Measurements from ENCODE around the gene CCNI2.

CCNI2 gene

DNA sequence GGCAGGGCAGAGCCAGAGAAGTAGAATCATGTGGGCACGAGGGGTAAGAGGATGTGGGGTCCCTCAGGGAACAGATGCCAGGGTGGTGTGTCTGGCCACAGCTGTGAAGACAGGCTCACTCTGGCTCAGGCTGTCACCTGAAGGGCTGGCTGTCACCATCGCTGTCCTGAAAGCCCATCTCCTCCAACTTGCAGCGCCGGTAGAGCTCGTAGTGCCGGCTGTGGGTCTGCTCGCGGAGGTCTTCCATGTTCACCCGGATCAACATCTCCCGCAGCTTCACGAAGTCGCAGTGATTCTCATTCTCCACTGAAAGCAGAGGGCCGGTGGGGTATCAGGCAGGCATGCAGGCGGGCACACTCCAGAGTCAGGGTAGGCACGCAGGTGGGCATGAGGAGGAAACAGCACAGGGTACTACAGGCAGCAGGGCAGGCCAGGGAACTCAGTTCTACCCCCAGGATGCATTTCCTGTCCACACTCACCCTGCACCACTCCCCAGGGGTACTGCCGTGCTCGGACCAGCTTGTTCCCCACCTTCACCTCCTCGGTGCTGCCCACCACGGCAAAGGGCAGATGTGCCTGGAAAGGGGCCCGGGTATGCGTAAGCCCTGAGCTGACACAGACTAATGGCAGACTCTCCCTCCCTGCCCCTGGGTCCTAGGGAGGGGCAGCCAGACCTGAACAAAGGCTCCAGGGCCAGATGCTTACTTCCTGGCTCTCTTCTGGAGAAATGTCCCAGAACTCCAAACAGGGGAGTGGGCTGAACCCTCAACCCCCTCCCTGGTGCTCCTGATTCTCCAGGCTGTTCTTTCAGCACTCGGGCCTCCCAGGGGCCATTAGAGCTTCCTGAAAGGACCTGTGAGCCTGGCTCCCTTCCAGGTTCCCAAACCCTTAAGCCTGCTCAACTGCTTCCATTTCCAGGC lies 14.4 kb downstream of the CCNI2 start:
- Histone ChIP-seq H3K36me3 (ENCODE audit: insufficient read depth, low read length) (peaks cover 41% of the 10 kb centered on the region), H3K9me3 (ENCODE audit: low read length) (no peaks in the 10 kb centered on the region), H3K27ac (ENCODE audit: low read depth, low read length) (no peak overlapping the region)

DNA sequence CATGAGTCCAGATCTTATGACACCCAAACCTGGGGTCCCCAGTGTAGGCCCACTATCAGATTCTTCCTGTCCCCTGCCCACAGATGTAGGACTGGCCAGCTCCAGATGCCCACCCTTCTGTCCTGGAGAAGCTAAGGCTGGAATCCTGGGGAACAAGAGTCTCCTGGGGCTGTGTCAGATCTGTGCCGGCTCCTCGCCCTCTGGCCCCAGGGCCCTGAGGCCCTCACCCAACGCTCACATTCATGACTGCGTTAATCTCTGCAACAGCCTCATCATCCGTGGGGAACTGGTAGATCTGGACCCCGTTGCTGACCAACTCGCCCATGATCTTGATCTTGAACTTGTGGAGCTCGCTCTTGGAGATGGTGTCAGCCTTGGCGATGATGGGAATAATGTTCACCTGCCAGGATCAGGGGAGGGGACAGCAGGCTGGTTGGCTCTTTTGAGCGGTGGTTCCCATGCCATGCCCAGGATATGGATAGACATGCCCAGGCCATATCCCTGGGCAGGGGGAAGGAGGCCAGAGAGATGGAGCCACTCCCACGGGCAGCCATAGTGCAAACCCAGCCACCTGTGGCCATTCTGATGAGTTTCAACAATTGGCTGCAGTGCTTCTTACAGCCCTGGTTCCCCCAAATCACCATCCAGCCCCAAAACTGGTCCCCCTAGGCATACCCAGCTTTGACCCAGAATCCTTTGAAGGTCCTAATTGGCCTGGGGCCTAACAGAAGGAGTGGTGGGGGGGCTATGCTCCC lies 15.2 kb downstream of the CCNI2 start:
- Histone ChIP-seq H3K36me3 (ENCODE audit: insufficient read depth, low read length) (peaks cover 41% of the 10 kb centered on the region), H3K9me3 (ENCODE audit: low read length) (no peaks in the 10 kb centered on the region), H3K27ac (ENCODE audit: low read depth, low read length) (no peak overlapping the region), H3K4me3 (ENCODE audit: low read depth in 1 of 2, low read length in 2 of 2) (no peak overlapping the region), H3K27me3 (ENCODE audit: control insufficient read depth in 1 of 2, insufficient read depth in 2 of 2, low read length in 2 of 2) (no peaks in the 10 kb centered on the region), H3K4me1 (ENCODE audit: insufficient read depth, low read length) (peaks cover 6% of the 10 kb centered on the region), H3K9ac (ENCODE audit: low read length) (no peak overlapping the region)

More for the DNA sequence above, 14.4 kb downstream of the CCNI2 start:
- H3K4me3 ChIP-seq (ENCODE audit: low read depth in 1 of 2, low read length in 2 of 2), result no peak overlapping the region
- H3K27me3 ChIP-seq (ENCODE audit: control insufficient read depth in 1 of 2, insufficient read depth in 2 of 2, low read length in 2 of 2), result no peaks in the 10 kb centered on the region
- no peak overlapping the region for H3K9ac ChIP-seq (ENCODE audit: low read length)
- H3K4me1 ChIP-seq (ENCODE audit: insufficient read depth, low read length), result no peaks in the 10 kb centered on the region

DNA sequence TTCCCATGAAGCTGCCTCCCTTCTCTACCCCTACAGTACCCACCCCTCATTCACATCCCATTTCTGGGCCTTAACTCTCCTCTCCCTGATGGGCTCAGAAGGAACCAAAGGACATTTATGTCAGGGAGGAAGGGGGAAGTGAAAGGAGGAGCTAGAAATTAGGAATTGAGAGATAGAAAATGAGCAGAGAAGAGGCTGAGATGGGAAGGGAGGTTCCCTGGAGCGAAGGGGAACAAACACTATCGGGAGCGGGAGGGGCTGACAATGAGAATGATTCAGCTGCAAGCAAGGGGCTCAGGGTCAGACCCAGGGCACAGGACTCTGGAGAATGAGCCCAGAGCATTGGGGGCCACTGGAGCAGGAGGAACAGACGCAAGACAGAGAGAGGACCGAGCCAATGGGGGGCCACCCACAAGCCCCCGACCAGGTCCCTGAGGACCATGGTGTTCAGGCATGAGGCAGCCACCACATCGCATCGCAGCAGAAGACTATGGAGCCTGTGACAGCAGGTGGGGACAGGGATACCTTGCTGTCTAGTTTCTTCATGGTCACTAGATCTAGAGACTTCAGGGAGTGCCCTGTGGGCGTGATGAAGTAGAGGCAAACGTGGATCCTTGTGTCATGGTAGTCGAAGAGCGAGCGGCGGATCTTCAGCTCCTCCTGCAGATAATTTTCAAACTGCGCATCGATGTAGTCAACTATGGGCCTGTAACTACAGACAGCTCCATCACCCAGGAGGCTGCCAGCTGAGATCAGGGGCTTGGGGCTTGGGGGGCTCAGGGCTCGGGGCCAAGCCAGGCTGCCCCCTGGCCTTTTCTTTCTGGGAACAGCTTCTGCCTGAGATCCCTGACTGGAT lies 16.2 kb downstream of the CCNI2 start:
- peaks cover 41% of the 10 kb centered on the region for H3K36me3 ChIP-seq (ENCODE audit: insufficient read depth, low read length)

DNA sequence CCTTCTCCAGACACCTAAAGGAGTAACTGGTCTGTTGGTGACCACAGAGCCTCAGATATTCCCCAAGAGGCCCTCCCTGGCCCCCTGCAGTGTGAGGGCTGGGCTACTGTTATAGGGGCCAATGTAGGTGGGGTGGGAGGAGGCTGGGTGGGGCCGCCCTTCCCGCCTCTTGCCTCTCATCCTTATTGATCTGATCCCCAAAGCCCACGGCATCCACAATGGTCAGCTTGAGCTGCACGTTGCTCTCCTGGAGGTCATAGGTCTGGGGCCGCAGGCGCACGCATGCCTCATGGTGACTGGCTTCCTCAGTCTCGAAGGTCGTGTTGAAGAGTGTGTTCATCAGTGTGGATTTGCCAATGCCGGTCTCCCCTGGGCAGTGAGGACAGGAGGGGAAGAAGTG lies 16.8 kb downstream of the CCNI2 start:
- peaks cover 37% of the 10 kb centered on the region for H3K36me3 ChIP-seq (ENCODE audit: insufficient read depth, low read length)
- peaks cover 18% of the 10 kb centered on the region for H3K4me1 ChIP-seq (ENCODE audit: insufficient read depth, low read length)
- no peaks in the 10 kb centered on the region for H3K9me3 ChIP-seq (ENCODE audit: low read length)
- no peak overlapping the region for H3K4me3 ChIP-seq (ENCODE audit: low read depth in 1 of 2, low read length in 2 of 2)
- H3K9ac ChIP-seq (ENCODE audit: low read length), result no peak overlapping the region
- no peaks in the 10 kb centered on the region for H3K27me3 ChIP-seq (ENCODE audit: control insufficient read depth in 1 of 2, insufficient read depth in 2 of 2, low read length in 2 of 2)
- H3K27ac ChIP-seq (ENCODE audit: low read depth, low read length), result no peak overlapping the region

More for the DNA sequence above, 16.2 kb downstream of the CCNI2 start:
- Histone ChIP-seq H3K9ac (ENCODE audit: low read length) (no peak overlapping the region), H3K27me3 (ENCODE audit: control insufficient read depth in 1 of 2, insufficient read depth in 2 of 2, low read length in 2 of 2) (no peaks in the 10 kb centered on the region), H3K9me3 (ENCODE audit: low read length) (no peaks in the 10 kb centered on the region), H3K4me3 (ENCODE audit: low read depth in 1 of 2, low read length in 2 of 2) (no peak overlapping the region), H3K27ac (ENCODE audit: low read depth, low read length) (no peak overlapping the region), H3K4me1 (ENCODE audit: insufficient read depth, low read length) (peaks cover 16% of the 10 kb centered on the region)

DNA sequence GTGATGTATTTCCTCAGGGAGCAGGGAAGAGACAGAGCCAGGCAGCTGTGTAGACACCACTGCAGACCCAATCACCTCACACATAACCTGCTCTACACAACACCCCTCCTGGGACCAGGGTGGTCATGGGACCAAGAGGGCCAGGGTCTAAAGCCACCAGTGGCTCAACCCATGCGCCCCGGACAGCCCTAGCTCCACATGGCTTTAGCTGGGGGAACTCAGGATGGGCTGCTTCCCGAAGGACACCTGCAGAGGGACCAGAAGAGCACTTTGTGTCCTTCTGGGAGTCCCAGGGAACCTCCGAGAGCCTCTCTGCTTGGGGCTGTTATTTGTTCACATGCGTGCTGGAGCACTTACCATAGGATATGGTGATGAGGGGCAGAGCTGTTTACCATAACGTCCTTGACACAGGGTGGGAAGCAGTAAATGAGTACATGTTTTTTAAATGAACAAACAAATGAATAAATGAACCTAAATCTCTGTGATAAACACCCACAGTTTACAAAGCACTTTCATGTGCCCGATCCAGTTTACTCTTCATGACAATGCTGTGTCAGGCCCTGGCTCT lies 17.5 kb downstream of the CCNI2 start:
- Histone ChIP-seq H3K9me3 (ENCODE audit: low read length) (no peaks in the 10 kb centered on the region), H3K4me3 (ENCODE audit: low read depth in 1 of 2, low read length in 2 of 2) (no peak overlapping the region), H3K36me3 (ENCODE audit: insufficient read depth, low read length) (peaks cover 30% of the 10 kb centered on the region), H3K27ac (ENCODE audit: low read depth, low read length) (no peak overlapping the region), H3K27me3 (ENCODE audit: control insufficient read depth in 1 of 2, insufficient read depth in 2 of 2, low read length in 2 of 2) (no peaks in the 10 kb centered on the region), H3K4me1 (ENCODE audit: insufficient read depth, low read length) (peaks cover 18% of the 10 kb centered on the region), H3K9ac (ENCODE audit: low read length) (no peak overlapping the region)

DNA sequence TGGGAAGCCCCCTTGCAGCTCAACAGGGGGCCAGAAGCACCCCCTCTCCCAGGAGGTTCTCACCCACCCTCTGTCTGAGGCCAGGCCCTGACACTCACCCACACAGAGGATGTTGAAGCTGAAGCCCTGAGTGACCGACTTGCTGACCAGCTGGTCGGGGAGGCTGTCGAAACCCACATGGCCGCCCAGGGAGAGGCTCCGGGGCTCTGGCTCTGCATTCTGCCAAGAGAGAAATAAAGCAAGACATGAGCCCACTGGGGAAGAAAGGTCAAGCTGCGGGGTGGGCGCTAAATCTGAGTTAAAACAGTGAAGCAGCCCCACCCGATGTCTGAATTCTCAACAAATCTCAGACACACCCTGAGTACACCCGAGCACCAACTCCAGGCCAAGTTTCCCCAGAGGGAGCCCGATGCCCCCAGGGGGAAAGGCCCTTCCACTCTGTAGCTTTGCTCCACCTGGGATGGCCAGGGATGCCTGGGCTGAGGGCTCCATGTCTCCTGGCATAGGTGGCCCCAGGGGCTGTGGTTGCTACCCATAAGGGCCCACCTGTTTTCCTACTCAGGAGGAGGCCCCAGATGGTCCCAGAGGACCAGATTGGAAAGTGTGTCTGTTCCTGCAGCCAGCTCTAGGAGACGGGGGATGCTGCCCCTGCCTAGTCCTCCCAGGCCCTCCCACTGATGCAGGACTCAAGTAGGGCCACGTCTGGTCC lies 18.2 kb downstream of the CCNI2 start:
- Histone ChIP-seq H3K4me3 (ENCODE audit: low read depth in 1 of 2, low read length in 2 of 2) (no peak overlapping the region), H3K9ac (ENCODE audit: low read length) (no peak overlapping the region), H3K27ac (ENCODE audit: low read depth, low read length) (no peak overlapping the region), H3K9me3 (ENCODE audit: low read length) (no peaks in the 10 kb centered on the region), H3K27me3 (ENCODE audit: control insufficient read depth in 1 of 2, insufficient read depth in 2 of 2, low read length in 2 of 2) (no peaks in the 10 kb centered on the region), H3K4me1 (ENCODE audit: insufficient read depth, low read length) (peaks cover 18% of the 10 kb centered on the region), H3K36me3 (ENCODE audit: insufficient read depth, low read length) (peaks cover 23% of the 10 kb centered on the region)

DNA sequence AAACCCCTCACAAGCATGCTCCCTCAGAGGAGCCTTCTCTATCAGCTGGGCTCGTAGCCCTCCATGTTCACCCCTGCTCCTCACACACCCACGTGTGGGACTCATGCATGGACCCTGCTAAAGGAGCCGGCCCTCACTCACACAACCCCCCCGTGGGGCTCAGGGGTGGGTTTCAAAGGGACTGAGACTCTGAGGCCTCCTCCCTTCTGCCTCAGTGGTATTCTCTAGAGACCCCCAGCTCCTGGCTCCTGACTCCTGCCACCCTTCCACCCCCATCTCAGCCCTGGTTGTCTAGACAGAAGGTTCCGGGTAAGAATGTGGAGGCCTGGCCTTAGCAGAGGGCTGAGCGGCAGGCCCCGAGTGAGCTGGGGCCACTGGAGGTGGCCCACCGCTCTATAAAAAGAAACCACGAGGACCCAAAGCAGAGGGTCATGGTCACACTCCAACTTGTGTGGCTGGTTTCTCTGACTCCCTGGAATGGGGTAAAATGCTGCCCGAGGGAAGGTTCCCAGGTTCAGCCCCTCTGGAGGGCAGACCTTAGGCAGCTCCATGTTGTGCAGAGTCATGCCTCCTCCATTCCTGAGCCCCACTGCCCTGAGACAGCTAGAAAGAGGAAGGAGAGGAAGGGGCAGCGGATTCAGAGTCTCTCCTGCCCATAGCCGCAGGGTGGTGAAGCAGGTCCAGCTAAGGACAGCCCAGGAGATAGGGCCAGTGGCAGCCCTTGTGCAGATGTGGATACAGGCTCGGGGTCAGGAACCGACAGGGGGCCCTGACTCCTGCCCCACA lies 19.0 kb downstream of the CCNI2 start:
- H3K4me3 ChIP-seq (ENCODE audit: low read depth in 1 of 2, low read length in 2 of 2), result no peak overlapping the region
- H3K27ac ChIP-seq (ENCODE audit: low read depth, low read length), result no peak overlapping the region
- H3K4me1 ChIP-seq (ENCODE audit: insufficient read depth, low read length), result peaks cover 21% of the 10 kb centered on the region
- peaks cover 20% of the 10 kb centered on the region for H3K36me3 ChIP-seq (ENCODE audit: insufficient read depth, low read length)
- H3K9ac ChIP-seq (ENCODE audit: low read length), result no peak overlapping the region
- no peaks in the 10 kb centered on the region for H3K9me3 ChIP-seq (ENCODE audit: low read length)
- H3K27me3 ChIP-seq (ENCODE audit: control insufficient read depth in 1 of 2, insufficient read depth in 2 of 2, low read length in 2 of 2), result no peaks in the 10 kb centered on the region

DNA sequence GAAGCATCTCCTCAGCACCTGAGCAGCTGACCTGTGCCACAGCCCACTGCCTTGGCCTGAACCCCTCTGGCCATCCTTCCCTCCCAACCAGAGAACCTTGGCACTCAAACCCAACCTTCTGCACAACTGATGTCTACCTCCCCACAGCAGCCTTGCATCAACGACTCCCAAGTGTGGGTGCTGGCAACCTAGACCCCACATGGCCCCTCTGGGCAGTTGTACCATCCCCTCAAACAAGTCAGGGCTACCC lies 19.5 kb downstream of the CCNI2 start:
- Histone ChIP-seq H3K27ac (ENCODE audit: low read depth, low read length) (no peak overlapping the region), H3K27me3 (ENCODE audit: control insufficient read depth in 1 of 2, insufficient read depth in 2 of 2, low read length in 2 of 2) (no peaks in the 10 kb centered on the region), H3K9me3 (ENCODE audit: low read length) (no peaks in the 10 kb centered on the region), H3K9ac (ENCODE audit: low read length) (no peak overlapping the region), H3K36me3 (ENCODE audit: insufficient read depth, low read length) (peaks cover 20% of the 10 kb centered on the region), H3K4me1 (ENCODE audit: insufficient read depth, low read length) (peaks cover 26% of the 10 kb centered on the region), H3K4me3 (ENCODE audit: low read depth in 1 of 2, low read length in 2 of 2) (no peak overlapping the region)

DNA sequence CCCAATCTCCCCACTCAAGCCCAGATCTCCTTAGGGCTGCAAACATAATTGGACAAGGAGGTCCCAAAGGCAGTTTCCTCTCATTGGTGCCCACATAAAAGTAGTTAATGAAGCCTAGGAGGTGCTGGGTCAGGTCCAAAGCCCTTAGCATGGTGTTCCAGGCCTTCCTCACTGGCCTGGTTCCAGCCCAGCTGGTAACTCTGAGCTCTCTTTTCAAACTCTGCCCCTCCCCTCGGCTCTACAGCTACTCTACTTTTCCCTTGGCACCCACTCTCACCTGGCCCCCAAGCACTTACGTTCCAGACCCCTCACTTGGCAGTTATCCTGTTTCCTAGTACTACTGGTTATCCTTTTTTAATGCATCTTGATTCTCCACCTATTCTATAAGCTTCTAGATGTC lies 19.9 kb downstream of the CCNI2 start:
- no peaks in the 10 kb centered on the region for H3K27me3 ChIP-seq (ENCODE audit: control insufficient read depth in 1 of 2, insufficient read depth in 2 of 2, low read length in 2 of 2)
- H3K9ac ChIP-seq (ENCODE audit: low read length), result no peak overlapping the region
- peaks cover 17% of the 10 kb centered on the region for H3K36me3 ChIP-seq (ENCODE audit: insufficient read depth, low read length)
- no peak overlapping the region for H3K4me3 ChIP-seq (ENCODE audit: low read depth in 1 of 2, low read length in 2 of 2)
- no peak overlapping the region for H3K27ac ChIP-seq (ENCODE audit: low read depth, low read length)
- H3K9me3 ChIP-seq (ENCODE audit: low read length), result no peaks in the 10 kb centered on the region
- peaks cover 27% of the 10 kb centered on the region for H3K4me1 ChIP-seq (ENCODE audit: insufficient read depth, low read length)

DNA sequence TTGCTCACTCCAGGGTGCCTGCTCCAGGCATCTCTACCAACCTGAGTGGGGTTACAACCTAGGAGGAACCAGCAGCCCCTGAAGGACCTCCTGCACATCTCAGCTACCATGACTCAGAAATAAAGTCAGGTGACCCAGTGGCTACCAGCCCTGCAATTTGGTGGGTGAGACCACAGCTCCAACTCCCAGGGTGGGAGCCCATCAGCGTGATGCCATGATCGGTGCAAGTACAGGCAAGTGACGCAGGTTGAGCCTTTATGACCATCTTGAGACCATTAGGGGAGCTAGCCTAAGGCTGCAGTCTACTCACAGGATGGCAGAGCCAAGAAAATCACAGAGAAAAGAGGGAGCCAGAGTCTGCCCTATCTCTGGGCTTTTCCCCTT lies 21.3 kb downstream of the CCNI2 start:
- H3K4me1 ChIP-seq (ENCODE audit: insufficient read depth, low read length), result peaks cover 27% of the 10 kb centered on the region

More for the DNA sequence above, 21.3 kb downstream of the CCNI2 start:
- no peaks in the 10 kb centered on the region for H3K9me3 ChIP-seq (ENCODE audit: low read length)
- peaks cover 13% of the 10 kb centered on the region for H3K36me3 ChIP-seq (ENCODE audit: insufficient read depth, low read length)
- H3K9ac ChIP-seq (ENCODE audit: low read length), result no peak overlapping the region
- no peak overlapping the region for H3K27ac ChIP-seq (ENCODE audit: low read depth, low read length)
- no peaks in the 10 kb centered on the region for H3K27me3 ChIP-seq (ENCODE audit: control insufficient read depth in 1 of 2, insufficient read depth in 2 of 2, low read length in 2 of 2)
- H3K4me3 ChIP-seq (ENCODE audit: low read depth in 1 of 2, low read length in 2 of 2), result no peak overlapping the region

Measured in muscle layer of colon (tissue), 2 donors.